HG03108 (cell line): Measurements from ENCODE around the gene KIAA1671.

ENCODE experiments used
- ATAC-seq: cut with Tn5 transposase; IDR thresholded peaks from one replicate; pipeline ENCODE4 v1.9.1; 2021; ENCODE audit warnings: moderate library complexity; ENCODE audit not compliant: unreplicated experiment

KIAA1671 gene

GRCh38 chr22:24977370-24978221 lies 25.1 kb downstream of the KIAA1671 start:
- ATAC-seq = no peak

- no peak for ATAC-seq
Measured at GRCh38 chr22:24978308-24978707, 25.8 kb downstream of the KIAA1671 start.

- no peak for ATAC-seq
Measured at GRCh38 chr22:24981066-24981465, 28.6 kb downstream of the KIAA1671 start.

GRCh38 chr22:24981656-24982055 lies 29.1 kb downstream of the KIAA1671 start:
- ATAC-seq = no peak

GRCh38 chr22:24982301-24983056 lies 30.0 kb downstream of the KIAA1671 start:
- ATAC-seq = no peak

- ATAC-seq = no peak
Measured at GRCh38 chr22:24983151-24983550, 30.6 kb downstream of the KIAA1671 start.

GRCh38 chr22:24984122-24984521 lies 31.6 kb downstream of the KIAA1671 start:
- no peak for ATAC-seq

- no peak for ATAC-seq
Measured at GRCh38 chr22:24985826-24986214, 33.3 kb downstream of the KIAA1671 start.

GRCh38 chr22:24986816-24987215 lies 34.3 kb downstream of the KIAA1671 start:
- no peak for ATAC-seq

- ATAC-seq = no peak
Measured at GRCh38 chr22:24989135-24989534, 36.6 kb downstream of the KIAA1671 start.

- ATAC-seq = no peak
Measured at GRCh38 chr22:24989541-24989951, 37.0 kb downstream of the KIAA1671 start.

GRCh38 chr22:24990344-24990905 lies 37.9 kb downstream of the KIAA1671 start:
- no peak for ATAC-seq

- ATAC-seq = no peak
Measured at GRCh38 chr22:24992946-24993345, 40.4 kb downstream of the KIAA1671 start.

GRCh38 chr22:24994070-24994763 lies 41.7 kb downstream of the KIAA1671 start:
- ATAC-seq = no peak

GRCh38 chr22:24995649-24996180 lies 43.2 kb downstream of the KIAA1671 start:
- ATAC-seq = no peak

GRCh38 chr22:24996420-24996952 lies 44.0 kb downstream of the KIAA1671 start:
- ATAC-seq = no peak

- ATAC-seq = no peak
Measured at GRCh38 chr22:24997023-24997422, 44.5 kb downstream of the KIAA1671 start.

- ATAC-seq = no peak
Measured at GRCh38 chr22:25000686-25001085, 48.2 kb downstream of the KIAA1671 start.

- no peak for ATAC-seq
Measured at GRCh38 chr22:25002241-25002985, 49.9 kb downstream of the KIAA1671 start.

GRCh38 chr22:25006354-25006753 lies 53.8 kb downstream of the KIAA1671 start:
- no peak for ATAC-seq
